Right kidney (tissue), 1 donor: Measurements from ENCODE around the gene EPAS1.
A peak's percentile ranks its signal among the peaks of the same experiment; 100 is the strongest.

Source experiments
- DNase-seq: peaks from one replicate; pipeline ENCODE4 v3.0.0-alpha.2; 2016

Gene EPAS1

GRCh38 chr2:46270384-46270783, 26.8 kb upstream of the EPAS1 start:
- no peak for DNase-seq

- DNase-seq, result no peak
These were observed 23.9 kb upstream of the EPAS1 start for GRCh38 chr2:46273225-46273863.

GRCh38 chr2:46273919-46274318, 23.3 kb upstream of the EPAS1 start:
- no peak for DNase-seq

GRCh38 chr2:46274586-46274985, 22.6 kb upstream of the EPAS1 start:
- DNase-seq, result no peak

DNA sequence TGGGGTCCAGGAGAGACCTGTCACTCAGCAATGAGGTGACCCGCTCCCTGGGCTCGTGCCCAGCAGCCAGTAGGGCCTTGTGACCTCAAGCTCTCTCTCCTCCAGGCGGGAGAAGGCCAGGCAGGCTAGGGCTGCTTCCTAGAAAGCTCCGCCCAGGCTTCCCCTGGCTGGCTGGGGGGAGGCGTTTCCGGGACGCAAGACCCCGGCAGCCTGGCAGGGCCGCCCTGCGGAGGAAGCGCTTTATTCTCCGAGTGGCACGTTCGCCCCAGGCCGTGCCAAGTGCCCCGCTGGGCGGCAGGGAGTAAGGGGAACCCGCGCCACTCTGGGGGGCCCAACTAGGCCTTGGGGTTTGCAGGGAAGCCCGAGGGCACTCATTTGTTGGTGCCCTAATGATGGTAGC, 21.2 kb upstream of the EPAS1 start:
- DNase-seq, result peak; percentile 71

GRCh38 chr2:46276642-46277041, 20.6 kb upstream of the EPAS1 start:
- DNase-seq, result peak; percentile 31

DNA sequence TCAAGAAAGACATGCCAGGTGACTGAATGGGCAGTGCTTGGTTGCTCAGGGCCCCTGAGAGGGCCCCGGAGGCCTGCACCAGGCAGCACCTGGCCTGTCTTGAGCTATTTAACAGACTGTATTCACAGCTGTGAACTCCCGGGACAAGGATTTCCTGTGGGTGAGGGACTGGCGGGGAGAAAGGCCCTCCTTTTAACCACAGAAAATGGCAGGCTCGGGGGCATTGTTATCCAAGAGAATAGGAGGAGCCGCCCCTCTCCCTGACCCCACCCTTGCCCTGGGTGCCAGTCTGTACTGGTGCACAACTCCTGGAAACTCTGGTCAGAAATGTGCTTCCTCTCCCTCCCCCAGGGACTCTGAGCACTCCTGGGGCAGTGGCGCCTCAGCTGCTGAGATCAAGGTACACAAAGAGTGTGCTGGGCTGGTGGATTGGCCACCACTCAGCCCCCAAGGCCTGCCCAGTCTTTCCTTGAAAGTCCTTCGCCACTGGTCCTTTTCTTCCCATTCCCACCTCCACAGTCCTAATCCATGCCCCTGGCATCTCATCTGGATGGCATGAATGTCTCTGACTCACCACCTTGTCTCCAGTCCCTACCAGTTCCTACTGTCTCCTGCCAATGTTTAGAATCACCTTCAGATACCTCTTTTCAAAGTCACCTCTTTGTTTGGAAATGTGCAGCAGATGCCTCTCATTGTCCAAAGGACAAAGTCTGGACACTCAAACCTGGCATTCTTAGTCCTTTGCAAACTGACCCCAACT, 19.6 kb upstream of the EPAS1 start:
- DNase-seq, result no peak

DNA sequence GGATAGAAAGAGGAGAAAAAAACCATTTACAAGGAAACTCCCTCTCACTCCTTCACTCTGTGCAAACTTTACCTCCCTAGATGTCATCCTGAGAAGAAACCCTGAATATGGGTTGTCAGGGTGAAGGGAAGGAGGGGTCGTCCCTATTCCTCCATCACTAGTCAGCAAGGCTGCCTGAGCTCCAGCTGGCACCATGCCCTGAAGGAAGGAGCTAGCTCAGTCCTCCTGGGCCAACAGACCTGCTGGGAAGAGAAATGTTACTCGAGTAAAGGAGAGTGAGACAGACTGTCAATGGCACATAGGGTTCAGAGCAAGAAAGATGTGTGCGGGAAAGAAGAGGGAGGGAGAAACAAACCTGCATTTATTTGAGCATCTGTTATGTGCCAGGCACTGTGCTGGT, 18.3 kb upstream of the EPAS1 start:
- no peak for DNase-seq

DNA sequence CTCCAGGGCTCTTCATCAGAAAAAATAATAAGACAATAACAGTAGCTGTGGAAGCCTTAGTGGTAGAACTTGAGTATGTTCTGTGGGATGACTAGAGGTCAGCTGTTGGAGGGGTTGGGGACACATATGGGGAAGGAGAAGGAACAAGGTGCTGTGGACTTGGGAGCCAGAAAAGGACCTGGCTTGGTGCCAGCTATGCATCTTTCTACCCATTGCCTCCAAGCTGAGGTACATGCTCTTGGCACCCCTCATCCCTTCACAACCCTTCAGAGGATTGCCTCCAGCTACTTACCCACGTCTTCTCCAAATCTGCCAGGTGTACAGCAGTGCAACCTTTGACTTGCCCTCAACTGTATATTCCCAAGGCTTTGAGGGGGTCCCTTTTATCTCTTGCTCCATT, 15.3 kb upstream of the EPAS1 start:
- DNase-seq, result no peak

DNA sequence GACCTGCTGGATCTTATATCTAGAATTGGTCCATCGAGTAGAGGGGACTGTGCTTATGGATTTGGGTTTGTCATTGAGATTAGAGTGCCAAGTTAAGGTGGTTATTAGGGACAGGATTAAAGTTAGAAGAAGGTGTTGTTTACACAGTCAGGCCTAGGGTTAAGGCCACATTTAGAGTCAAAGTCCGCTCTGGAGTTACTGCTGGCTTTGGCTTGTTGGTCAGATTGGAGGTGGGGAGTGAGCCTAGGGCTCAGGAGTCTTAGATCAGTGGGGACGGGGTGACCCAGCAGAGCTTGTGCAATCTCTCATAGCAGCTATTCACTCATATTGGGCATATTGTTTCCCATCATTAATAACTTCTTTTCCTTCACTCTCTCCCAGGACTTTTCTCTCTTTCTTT, 13.5 kb upstream of the EPAS1 start:
- DNase-seq, result no peak

GRCh38 chr2:46284260-46284659, 12.9 kb upstream of the EPAS1 start:
- no peak for DNase-seq

- DNase-seq, result no peak
These were observed 12.4 kb upstream of the EPAS1 start for GRCh38 chr2:46284796-46285195.

GRCh38 chr2:46286715-46287114, 10.5 kb upstream of the EPAS1 start:
- no peak for DNase-seq

- DNase-seq, result no peak
These were observed 7.1 kb upstream of the EPAS1 start for GRCh38 chr2:46290078-46290477.

GRCh38 chr2:46293466-46293865, 3.7 kb upstream of the EPAS1 start:
- no peak for DNase-seq

DNA sequence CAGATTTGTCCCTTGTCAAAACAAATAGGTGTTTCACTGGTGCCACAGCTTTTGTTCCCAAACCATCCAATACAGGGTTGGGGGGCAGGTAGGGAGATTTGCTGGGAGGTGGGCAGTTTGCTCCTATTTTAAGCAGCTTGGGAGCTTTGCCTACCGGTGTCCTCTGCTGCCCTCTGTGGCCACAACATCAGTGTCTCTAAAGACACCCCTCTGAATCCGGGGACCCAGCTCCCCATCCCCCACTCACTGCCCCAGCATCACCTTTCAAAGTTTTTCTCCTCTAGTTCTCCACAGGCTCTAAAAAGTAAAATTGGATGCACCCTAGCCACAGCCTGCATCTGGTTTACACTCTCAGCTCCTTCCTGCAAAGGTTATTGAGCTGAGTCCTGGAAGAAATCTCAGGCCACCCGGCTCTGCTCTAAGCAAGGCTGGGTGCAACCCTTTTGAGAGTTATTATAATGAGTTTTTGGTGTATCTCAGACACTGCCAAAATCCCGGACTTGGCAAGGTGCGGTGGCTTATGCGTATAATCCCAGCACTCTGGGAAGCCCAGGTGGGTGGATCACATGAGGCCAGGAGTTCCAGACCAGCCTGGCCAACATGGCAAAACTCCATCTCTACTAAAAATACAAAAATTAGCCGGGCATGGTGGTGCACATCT, 2.9 kb upstream of the EPAS1 start:
- no peak for DNase-seq

DNA sequence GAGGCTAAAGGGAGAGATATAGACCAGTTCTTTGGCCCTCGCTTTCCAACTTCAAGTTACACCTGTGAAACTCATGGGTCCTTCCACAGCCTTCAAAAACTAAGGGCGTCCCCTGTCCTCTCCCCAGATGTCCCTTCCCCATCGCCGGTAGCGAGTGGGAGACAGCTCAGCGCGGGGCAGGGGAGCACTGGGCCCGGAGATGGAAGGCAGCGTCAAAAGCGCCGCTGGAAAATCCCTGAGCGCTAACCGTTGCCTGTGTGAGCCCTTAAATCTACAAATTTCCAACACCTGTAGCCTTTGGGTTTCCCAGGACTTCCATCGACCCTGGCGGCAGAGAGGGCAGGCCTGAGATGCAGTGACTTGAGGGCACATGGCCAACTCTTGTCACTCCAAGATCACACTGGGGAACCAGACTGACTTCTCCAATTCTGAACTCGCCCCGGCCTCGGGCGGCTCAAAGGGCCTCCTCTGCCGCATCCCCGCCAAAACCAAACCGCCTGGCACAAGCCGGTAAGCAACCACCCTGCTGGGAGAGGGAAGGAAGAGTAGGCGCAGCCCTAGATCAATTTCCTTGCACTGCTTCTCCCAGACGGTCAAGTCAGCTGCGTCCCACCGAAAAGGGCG, 879 bp upstream of the EPAS1 start:
- no peak for DNase-seq

- peak; percentile 82 for DNase-seq
These were observed 502 bp downstream of the EPAS1 start for GRCh38 chr2:46297546-46298271.

- DNase-seq, result peak; percentile 75
These were observed 990 bp downstream of the EPAS1 start for GRCh38 chr2:46298272-46298521.

GRCh38 chr2:46298522-46299353, 1.5 kb downstream of the EPAS1 start:
- peak; percentile 79 for DNase-seq

GRCh38 chr2:46299365-46300263, 2.4 kb downstream of the EPAS1 start:
- peak; percentile 72 for DNase-seq
